ENCODE results near the gene DPH2.

DNA sequence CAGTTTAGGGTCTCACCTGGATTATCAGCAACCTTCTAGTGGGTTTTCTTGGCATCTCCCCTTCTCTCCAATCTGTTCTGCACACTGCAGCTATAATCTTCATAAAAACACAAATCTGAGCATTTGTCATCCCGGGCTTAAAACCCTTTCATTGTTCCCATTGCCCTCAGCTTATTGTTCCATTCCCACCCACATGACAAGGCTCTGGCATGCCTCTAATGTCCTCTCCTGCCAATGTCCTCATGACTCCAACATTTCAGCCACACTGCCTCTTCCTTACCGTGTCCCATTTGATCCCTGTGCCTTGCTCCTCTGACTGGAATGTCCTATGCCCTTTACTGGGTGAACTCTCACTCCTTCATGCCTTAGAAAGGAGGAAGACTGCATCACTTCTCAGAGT lies 7.5 kb upstream of the DPH2 start:
- no peak for TF ChIP-seq POLR2A (IDR thresholded peaks at IDR 0.05)
- TF ChIP-seq, protein P1, sequence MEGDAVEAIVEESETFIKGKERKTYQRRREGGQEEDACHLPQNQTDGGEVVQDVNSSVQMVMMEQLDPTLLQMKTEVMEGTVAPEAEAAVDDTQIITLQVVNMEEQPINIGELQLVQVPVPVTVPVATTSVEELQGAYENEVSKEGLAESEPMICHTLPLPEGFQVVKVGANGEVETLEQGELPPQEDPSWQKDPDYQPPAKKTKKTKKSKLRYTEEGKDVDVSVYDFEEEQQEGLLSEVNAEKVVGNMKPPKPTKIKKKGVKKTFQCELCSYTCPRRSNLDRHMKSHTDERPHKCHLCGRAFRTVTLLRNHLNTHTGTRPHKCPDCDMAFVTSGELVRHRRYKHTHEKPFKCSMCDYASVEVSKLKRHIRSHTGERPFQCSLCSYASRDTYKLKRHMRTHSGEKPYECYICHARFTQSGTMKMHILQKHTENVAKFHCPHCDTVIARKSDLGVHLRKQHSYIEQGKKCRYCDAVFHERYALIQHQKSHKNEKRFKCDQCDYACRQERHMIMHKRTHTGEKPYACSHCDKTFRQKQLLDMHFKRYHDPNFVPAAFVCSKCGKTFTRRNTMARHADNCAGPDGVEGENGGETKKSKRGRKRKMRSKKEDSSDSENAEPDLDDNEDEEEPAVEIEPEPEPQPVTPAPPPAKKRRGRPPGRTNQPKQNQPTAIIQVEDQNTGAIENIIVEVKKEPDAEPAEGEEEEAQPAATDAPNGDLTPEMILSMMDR (IDR thresholded peaks at IDR 0.05), result no peak
- TF ChIP-seq POLR2AphosphoS5 (IDR thresholded peaks at IDR 0.05), result no peak

All from prostate gland (tissue), 2 donors.